Transverse colon (tissue), 4 donors: ENCODE data around the gene GPR62. TPM values are rescaled to one million over a fixed set of nuclear protein-coding genes. Genes with fewer than 3 reads are reported as not detected.

ENCODE experiments used
- DNase-seq: peaks from one replicate; pipeline ENCODE4 v3.0.0-alpha.2; 2019
- H3K27ac ChIP-seq, 4 donors: fragments of 200-600 bp; sonication (generic); 2 replicates each; pipeline ENCODE4 v1.5.1; 2016 to 2018; ENCODE audit warnings: inconsistent platforms in 4 of 4
- H3K27me3 ChIP-seq: fragments of 200-600 bp; sonication (generic); 2 replicates; pipeline ENCODE4 v1.5.1; 2017; ENCODE audit warnings: inconsistent platforms
- H3K36me3 ChIP-seq, 4 donors: fragments of 200-600 bp; sonication (generic); 2 replicates each; pipeline ENCODE4 v1.5.1; 2017 to 2019; ENCODE audit warnings: inconsistent platforms in 4 of 4
- H3K4me1 ChIP-seq, 4 donors: fragments of 200-600 bp; sonication (generic); 2 replicates each; pipeline ENCODE4 v1.5.1; 2017 to 2020; ENCODE audit warnings: inconsistent platforms in 4 of 4
- H3K4me3 ChIP-seq, 4 donors: fragments of 200-600 bp; sonication (generic); 1 replicate in 1 of 4; 2 replicates in 3 of 4; pipeline versions ENCODE4 v1.5.1 to v1.6.1; 2017 to 2019; ENCODE audit warnings: inconsistent platforms in 4 of 4
- H3K9me3 ChIP-seq, 2 donors: fragments of 200-600 bp; sonication (generic); 2 replicates each; pipeline ENCODE4 v1.5.1; 2017 to 2019; ENCODE audit warnings: inconsistent platforms in 2 of 2
- EP300 ChIP-seq: sonication (generic); formaldehyde crosslinking; IDR thresholded peaks from one replicate; pipeline ENCODE4 v1.6.1; 2017; ENCODE audit warnings: antibody characterized with exemption, low read depth
- POLR2A ChIP-seq: fragments of 450-650 bp; IDR thresholded peaks from one replicate; pipeline ENCODE4 v1.6.1; 2016; ENCODE audit warnings: antibody characterized with exemption, mild to moderate bottlenecking, moderate library complexity
- POLR2AphosphoS5 ChIP-seq, 3 donors: sonication (generic); formaldehyde crosslinking; IDR thresholded peaks; one replicate each; pipeline ENCODE4 v1.6.1; 2016; ENCODE audit warnings: antibody characterized with exemption in 3 of 3
- WGBS, 2 donors: methylation state at CpG; one replicate each; pipeline ENCODE4 v1.1.5; 2018; ENCODE audit warnings: low coverage in 1 of 2; 5-methylcytosine and 5-hydroxymethylcytosine counted together
- in situ Hi-C, 4 donors: fragments of 200-750 bp; cut with MboI; loops; one replicate each; pipeline versions ENCODE4 v1.15.0 to v1.15.1; 2017; ENCODE audit warnings: low sequenced_read_pairs in 3 of 4, low pct_ligation_motif_present in 1 of 4, low pct_unique_long_range_greater_than_20kb in 1 of 4
- intact Hi-C: fragments of 100-400 bp; cut with DNase I; formaldehyde crosslinking; loops from one replicate; pipeline ENCODE4 v1.15.1; 2023; ENCODE audit warnings: low total_unique reads
- total RNA-seq, 4 donors: library from RNA; depleted of rRNA; stranded (reverse); fragments of >200 nt; gene quantifications; one replicate each; pipeline ENCODE4 v1.1.0, GENCODE V29; 2016
- TF ChIP-seq, protein P1 (sequence below), 5 experiments: fragments of 200-600 bp in 3 of 5; fragments of 450-650 bp in 2 of 5; sonication (generic) in 3 of 5; IDR thresholded peaks; 1 replicate in 2 of 5; 2 replicates in 3 of 5; pipeline ENCODE4 v1.5.1; 2016 to 2017; ENCODE audit warnings: antibody characterized with exemption in 5 of 5, inconsistent platforms in 3 of 5, mild to moderate bottlenecking in 2 of 5, moderate library complexity in 1 of 5

The GPR62 gene
- total RNA-seq, 4 donors from 2014 or later, result not detected

DNA sequence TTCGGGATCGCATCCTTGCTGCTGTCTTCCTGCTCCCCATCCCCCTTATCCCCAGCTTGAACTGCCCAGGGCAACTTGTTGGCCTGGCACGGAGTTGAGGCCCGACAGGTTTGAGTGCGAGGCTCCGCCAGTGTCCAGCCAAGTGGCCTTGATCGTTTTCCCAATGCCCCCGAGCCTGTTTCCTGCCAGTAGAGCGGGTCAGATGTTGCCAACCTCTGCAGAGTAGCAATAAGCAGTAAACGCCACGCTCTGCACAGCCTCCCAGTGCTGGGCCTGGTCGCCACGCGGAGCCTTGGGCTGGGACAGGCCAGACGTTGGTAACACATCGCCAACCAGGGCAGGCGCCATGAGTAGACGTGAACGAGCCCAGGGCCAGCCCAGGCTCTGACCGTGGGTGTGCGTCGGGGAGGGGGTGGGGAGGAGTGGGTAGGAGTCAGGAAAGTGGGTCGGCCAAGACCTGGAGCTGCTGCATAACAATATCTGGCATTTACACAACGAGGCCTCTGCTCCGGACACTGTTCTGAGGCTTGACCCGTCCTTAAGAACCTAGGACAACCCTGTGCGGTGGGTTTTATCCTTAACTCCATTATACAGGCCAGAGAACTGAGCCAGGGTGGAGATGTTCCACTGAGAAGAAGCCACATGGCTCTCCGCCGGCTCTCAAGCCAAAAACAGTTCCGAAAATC, 19.2 kb downstream of the GPR62 start:
- Histone ChIP-seq H3K9me3 (no peaks in the 10 kb centered on the region), H3K4me3 (peak overlapping the region; percentile 59 to 82 (median 62)), H3K36me3 (no peaks in the 10 kb centered on the region), H3K4me1 (peaks cover 6 to 32% (median 23%) of the 10 kb centered on the region in 4 donors), H3K27ac (peak overlapping the region; percentile 95 to 97 (median 96)), H3K27me3 (no peaks in the 10 kb centered on the region)
- intact Hi-C loops (no loop called here), in situ Hi-C loops (no loop called here)
- WGBS, 2 donors, result 4 to 5% methylated on average over 5 to 25 of the region's 30 CpGs
- no peak for TF ChIP-seq POLR2AphosphoS5 (IDR thresholded peaks at IDR 0.05)
- no peak for TF ChIP-seq EP300
- TF ChIP-seq, protein P1, sequence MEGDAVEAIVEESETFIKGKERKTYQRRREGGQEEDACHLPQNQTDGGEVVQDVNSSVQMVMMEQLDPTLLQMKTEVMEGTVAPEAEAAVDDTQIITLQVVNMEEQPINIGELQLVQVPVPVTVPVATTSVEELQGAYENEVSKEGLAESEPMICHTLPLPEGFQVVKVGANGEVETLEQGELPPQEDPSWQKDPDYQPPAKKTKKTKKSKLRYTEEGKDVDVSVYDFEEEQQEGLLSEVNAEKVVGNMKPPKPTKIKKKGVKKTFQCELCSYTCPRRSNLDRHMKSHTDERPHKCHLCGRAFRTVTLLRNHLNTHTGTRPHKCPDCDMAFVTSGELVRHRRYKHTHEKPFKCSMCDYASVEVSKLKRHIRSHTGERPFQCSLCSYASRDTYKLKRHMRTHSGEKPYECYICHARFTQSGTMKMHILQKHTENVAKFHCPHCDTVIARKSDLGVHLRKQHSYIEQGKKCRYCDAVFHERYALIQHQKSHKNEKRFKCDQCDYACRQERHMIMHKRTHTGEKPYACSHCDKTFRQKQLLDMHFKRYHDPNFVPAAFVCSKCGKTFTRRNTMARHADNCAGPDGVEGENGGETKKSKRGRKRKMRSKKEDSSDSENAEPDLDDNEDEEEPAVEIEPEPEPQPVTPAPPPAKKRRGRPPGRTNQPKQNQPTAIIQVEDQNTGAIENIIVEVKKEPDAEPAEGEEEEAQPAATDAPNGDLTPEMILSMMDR (IDR thresholded peaks at IDR 0.05), result peak in 3 of 5 experiments; percentile 28 to 48 (median 38)
- TF ChIP-seq POLR2A, result no peak
- peak; percentile 46 for DNase-seq

DNA sequence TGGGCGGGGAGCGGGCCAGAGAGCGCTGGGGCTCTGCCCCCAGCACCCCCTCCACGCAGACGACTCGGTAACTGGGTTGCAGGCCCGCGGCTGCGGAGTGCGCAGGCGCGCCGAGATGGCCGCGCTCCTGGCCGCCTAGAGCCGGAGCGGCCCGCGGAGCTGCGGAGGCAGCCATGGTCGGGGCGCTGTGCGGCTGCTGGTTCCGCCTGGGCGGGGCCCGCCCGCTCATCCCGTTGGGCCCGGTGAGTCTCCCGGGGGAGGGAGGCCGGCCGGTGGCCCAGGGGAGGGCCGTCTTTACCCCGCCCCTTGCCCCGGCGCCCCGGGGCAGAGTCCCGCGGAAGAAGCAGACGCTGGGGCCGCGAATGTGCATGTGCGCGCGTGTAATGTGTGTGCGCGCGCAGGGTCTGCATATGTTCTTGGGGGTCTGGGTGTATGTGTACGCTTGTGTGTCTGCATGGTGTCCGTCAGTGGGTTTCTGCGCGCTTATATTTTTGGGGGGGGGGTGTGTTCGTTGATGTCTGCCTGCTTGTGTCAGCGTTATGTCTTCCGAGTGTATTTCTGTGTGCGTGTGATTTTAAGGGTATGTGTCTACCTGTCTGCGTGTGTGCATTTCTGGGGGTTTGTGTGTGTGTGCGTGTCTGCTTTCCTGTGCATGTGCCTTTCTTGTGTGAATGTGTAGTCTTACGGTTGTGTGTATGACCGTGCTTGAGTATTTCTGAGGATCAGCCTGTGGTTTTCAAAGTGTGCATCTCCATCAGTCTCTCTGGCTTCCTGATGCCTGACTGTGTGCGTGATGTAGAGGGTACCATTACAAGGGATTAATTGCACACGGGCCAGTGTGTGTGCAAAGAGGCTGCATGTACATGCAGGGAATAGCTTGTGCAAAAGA, 20.0 kb downstream of the GPR62 start, which contains the start of gene ABHD14A:
Gene ABHD14A, plus strand, starts transcription at position 102 of the 889 bp plus-strand sequence. Its CDS starts 72 bp downstream, at position 174.
- WGBS, 2 donors, result 1 to 8% methylated on average over 2 to 44 of the region's 63 CpGs
- intact Hi-C loops (no loop called here), in situ Hi-C loops (no loop called here)
- no peaks in the 10 kb centered on the region for H3K9me3 ChIP-seq
- no peaks in the 10 kb centered on the region for H3K27me3 ChIP-seq
- H3K36me3 ChIP-seq, result no peaks in the 10 kb centered on the region
- H3K4me3 ChIP-seq, result peak within 1 kb of the TSS; percentile 59 to 82 (median 62)
- H3K4me1 ChIP-seq, result peaks cover 6 to 32% (median 23%) of the 10 kb centered on the region in 4 donors
- peak within 1 kb of the TSS; percentile 95 to 97 (median 96) for H3K27ac ChIP-seq
- DNase-seq, result peak; percentile 88
- peak; percentile 42 to 87 (median 85) for TF ChIP-seq POLR2AphosphoS5 (IDR thresholded peaks at IDR 0.05)
- peak; percentile 85 for TF ChIP-seq POLR2A
- no peak for TF ChIP-seq EP300

DNA sequence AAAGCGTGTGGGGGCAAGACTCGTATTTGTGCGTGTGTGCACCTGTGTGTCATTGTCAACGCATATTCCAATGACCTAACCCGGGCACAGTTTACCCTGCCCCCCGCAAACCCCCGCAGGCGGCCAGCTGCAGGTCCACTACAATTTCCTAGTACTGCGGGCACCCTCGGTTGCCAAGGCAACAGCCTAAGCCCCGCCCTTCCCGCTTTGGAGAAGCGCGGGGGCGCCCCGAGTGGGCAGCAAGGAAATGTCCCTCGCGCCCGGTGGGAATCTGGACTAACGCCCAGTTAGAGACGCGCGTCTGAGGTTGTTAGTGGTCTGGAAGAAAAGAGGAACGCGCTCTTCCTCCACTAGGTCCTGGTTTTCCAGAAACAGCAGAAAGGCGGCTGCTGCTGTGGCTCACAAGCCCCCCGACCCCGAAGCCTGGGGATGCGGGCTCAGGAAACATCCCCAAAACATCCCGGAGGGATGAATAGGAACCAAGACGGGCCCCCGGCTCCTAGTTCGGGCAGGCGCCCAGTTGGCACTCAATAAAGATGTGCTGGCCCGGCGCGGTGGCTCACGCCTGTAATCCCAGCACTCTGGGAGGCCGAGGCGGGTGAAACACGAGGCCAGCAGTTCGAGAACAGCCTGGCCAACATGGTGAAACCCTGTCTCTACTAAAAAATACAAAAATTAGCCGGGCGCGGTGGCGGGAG, 20.8 kb downstream of the GPR62 start:
- no peaks in the 10 kb centered on the region for H3K36me3 ChIP-seq
- no peak for TF ChIP-seq EP300
- peak in 1 of 3 donors; percentile 5 for TF ChIP-seq POLR2AphosphoS5 (IDR thresholded peaks at IDR 0.05)
- TF ChIP-seq, protein P1 (IDR thresholded peaks at IDR 0.05), result peak in 1 of 5 experiments; percentile 12
- H3K4me1 ChIP-seq, result peaks cover 6 to 36% (median 21%) of the 10 kb centered on the region in 4 donors
- 42 to 55% methylated on average over 12 to 46 of the region's 46 CpGs for WGBS, 2 donors
- H3K27ac ChIP-seq, result peak overlapping the region; percentile 95 to 97 (median 96)
- H3K27me3 ChIP-seq, result no peaks in the 10 kb centered on the region
- peak overlapping the region in 3 of 4 donors; percentile 59 to 82 (median 64) for H3K4me3 ChIP-seq
- in situ Hi-C loops, result no loop called here
- H3K9me3 ChIP-seq, result no peaks in the 10 kb centered on the region
- DNase-seq, result peak; percentile 75
- intact Hi-C loops, result no loop called here

DNA sequence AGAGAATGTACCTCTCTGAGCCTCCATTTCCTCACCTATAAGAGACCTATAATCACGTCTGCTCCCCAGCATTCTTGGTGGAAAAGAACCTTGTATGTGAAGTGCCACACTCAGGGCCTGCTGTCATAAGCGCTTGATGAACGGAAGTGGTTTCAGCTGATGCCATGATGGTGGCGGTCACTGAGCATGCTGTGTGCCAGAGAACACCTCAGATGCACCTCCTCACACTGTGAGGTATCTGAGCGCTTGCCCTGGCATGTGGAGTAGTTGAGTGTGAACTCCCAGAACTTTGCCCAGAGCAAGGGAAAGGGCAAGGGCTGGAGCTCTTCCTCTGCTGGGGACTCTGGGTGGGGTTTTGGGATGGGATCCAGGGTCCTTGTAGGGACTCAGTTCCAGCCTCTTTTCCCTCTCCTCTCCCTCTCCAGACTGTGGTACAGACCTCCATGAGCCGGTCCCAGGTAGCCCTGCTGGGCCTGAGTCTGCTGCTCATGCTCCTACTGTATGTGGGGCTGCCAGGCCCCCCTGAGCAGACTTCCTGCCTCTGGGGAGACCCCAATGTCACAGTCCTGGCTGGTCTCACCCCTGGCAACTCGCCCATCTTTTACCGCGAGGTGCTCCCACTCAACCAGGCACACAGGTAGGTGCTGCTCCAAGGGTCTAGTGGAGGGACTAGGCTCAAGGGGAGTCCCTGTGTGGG, 22.4 kb downstream of the GPR62 start:
- in situ Hi-C loops (no loop called here), intact Hi-C loops (no loop called here)
- H3K4me1 ChIP-seq, result peaks cover 14 to 47% (median 32%) of the 10 kb centered on the region in 4 donors
- no peak overlapping the region for H3K27ac ChIP-seq
- 93% methylated on average over 9 of the region's 9 CpGs; no CpG with 5 or more reads in 1 of the 2 donors for WGBS, 2 donors
- H3K36me3 ChIP-seq, result no peaks in the 10 kb centered on the region
- DNase-seq, result no peak
- TF ChIP-seq POLR2A, result no peak
- TF ChIP-seq, protein P1 (IDR thresholded peaks at IDR 0.05), result no peak
- no peak for TF ChIP-seq POLR2AphosphoS5 (IDR thresholded peaks at IDR 0.05)
- TF ChIP-seq EP300, result no peak
- no peak overlapping the region for H3K4me3 ChIP-seq
- H3K27me3 ChIP-seq, result no peaks in the 10 kb centered on the region
- H3K9me3 ChIP-seq, result no peaks in the 10 kb centered on the region
